Natural killer cell (primary cell): Measurements from ENCODE around the gene LAMB1. TPM values are rescaled to one million over a fixed set of nuclear protein-coding genes. Genes with fewer than 3 reads are reported as not detected.

ENCODE experiments used
- ATAC-seq, 3 donors: fragments of 150-1000 bp in 2 of 3; fragments of 200-7000 bp in 1 of 3; cut with Tn5 transposase; 1 replicate in 1 of 3; 2 replicates in 2 of 3; pipeline ENCODE4 v1.10.0; 2021; ENCODE audit warnings: mild to moderate bottlenecking in 2 of 3, moderate library complexity in 2 of 3
- DNase-seq, 2 donors: peaks; one replicate each; pipeline versions ENCODE4 v3.0.0 to v3.0.0-alpha.2; 2013 to 2021; ENCODE audit warnings: mixed read lengths in 1 of 2
- H3K27ac ChIP-seq: one replicate; pipeline ENCODE4 v1.5.1; 2013; ENCODE audit warnings: mild to moderate bottlenecking, low read length
- H3K27me3 ChIP-seq: one replicate; pipeline ENCODE4 v1.6.1; 2013; ENCODE audit warnings: low read length; ENCODE audit not compliant: control insufficient read depth, insufficient read depth
- H3K36me3 ChIP-seq: one replicate; pipeline ENCODE4 v1.6.1; 2013; ENCODE audit warnings: low read length; ENCODE audit not compliant: control insufficient read depth, insufficient read depth
- H3K4me1 ChIP-seq: one replicate; pipeline ENCODE4 v1.6.1; 2013; ENCODE audit warnings: low read length; ENCODE audit not compliant: control insufficient read depth, insufficient read depth
- H3K4me3 ChIP-seq: one replicate; pipeline ENCODE4 v1.5.1; 2013; ENCODE audit warnings: low read length
- H3K9me3 ChIP-seq: one replicate; pipeline ENCODE4 v1.6.1; 2013; ENCODE audit warnings: low read length; ENCODE audit not compliant: control insufficient read depth, insufficient read depth
- H3K27ac Mint-ChIP-seq, 2 donors: one replicate each; pipeline ENCODE4 v1.8.0; 2022; ENCODE audit warnings: mild to moderate bottlenecking in 2 of 2, mixed read lengths in 2 of 2, moderate library complexity in 1 of 2
- H3K27me3 Mint-ChIP-seq, 2 donors: one replicate each; pipeline ENCODE4 v1.8.0; 2022; ENCODE audit warnings: low read depth in 2 of 2, mixed read lengths in 2 of 2
- H3K36me3 Mint-ChIP-seq: one replicate; pipeline ENCODE4 v1.8.0; 2022; ENCODE audit warnings: mixed read lengths
- H3K4me1 Mint-ChIP-seq, 2 donors: one replicate each; pipeline ENCODE4 v1.8.0; 2022; ENCODE audit warnings: mixed read lengths in 2 of 2
- H3K4me3 Mint-ChIP-seq: one replicate; pipeline ENCODE4 v1.8.0; 2022; ENCODE audit warnings: mild to moderate bottlenecking, moderate library complexity, mixed read lengths
- H3K9me3 Mint-ChIP-seq, 2 donors: one replicate each; pipeline ENCODE4 v1.8.0; 2022; ENCODE audit warnings: mixed read lengths in 2 of 2
- CTCF ChIP-seq: fragments of 200-600 bp; IDR thresholded peaks from one replicate; pipeline ENCODE4 v1.8.0; 2022; ENCODE audit warnings: antibody characterized with exemption
- WGBS: methylation state at CpG from one replicate; pipeline ENCODE4 v1.1.7; 2013; ENCODE audit warnings: missing lambda C conversion rate; ENCODE audit not compliant: insufficient coverage; 5-methylcytosine and 5-hydroxymethylcytosine counted together
- intact Hi-C: fragments of 100-400 bp; cut with micrococcal nuclease; formaldehyde crosslinking; loops from one replicate; pipeline ENCODE4 v1.14.2; 2022
- total RNA-seq, 4 donors: library from RNA; stranded (reverse); fragments of 120-200 nt in 1 of 4; gene quantifications; one replicate each; pipeline versions ENCODE4 v1.2.3 to v1.2.4, GENCODE V29; 2013 to 2022

Gene LAMB1
- total RNA-seq, 3 donors from 2014 or later (not counting 1 experiment from before 2014, with no cell fraction given) = not detected

DNA sequence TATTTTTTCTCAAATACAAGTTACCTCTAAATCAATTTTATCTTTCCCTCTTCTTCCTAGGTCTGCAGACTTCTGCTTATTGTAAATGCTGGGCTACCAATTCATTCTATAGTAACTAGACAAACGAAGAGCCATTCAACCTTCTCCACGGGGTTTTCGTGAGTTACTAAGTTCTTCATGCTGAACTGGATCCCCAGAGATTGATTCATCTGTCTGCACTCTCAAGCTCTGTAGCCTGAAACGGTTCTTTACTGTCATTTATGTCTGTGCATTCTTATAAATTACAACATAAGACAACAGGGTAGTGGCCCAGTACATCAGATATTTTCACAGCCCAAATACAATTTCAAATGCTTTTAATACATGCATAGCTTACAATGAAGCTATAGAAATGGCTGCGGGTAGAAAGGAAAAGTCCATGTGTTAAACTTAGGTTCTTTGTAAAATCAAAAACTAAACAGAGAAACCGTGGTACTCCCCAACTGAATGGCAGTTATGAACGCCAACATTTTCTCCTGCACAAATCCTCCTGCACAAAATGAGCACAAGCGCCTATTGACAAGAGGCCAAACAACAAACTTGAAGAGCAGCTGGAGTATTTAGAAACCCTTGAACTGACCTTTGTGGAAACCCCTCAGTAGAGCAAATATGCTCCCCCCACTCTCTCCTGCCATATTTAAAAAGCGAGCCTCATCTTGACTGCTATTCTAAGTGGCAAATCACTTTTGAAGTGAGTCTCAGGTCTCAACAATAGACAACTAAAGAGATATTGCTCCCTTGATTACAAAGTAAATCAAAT lies 20.7 kb downstream of the LAMB1 start:
- 90% methylated on average over 9 of the region's 9 CpGs for WGBS
- DNase-seq = no peak
- Mint-ChIP-seq H3K27ac (no peak overlapping the region), H3K4me1 (no peaks in the 10 kb centered on the region), H3K27me3 (peaks cover 3 to 16% of the 10 kb centered on the region in 2 donors), H3K9me3 (no peaks in the 10 kb centered on the region), H3K4me3 (no peak overlapping the region), H3K36me3 (no peaks in the 10 kb centered on the region)
- ATAC-seq = no peak
- Histone ChIP-seq H3K27me3 (peaks cover 3% of the 10 kb centered on the region), H3K4me3 (no peak overlapping the region), H3K36me3 (no peaks in the 10 kb centered on the region), H3K27ac (no peak overlapping the region), H3K4me1 (no peaks in the 10 kb centered on the region), H3K9me3 (no peaks in the 10 kb centered on the region)
- no peak for TF ChIP-seq CTCF
- intact Hi-C loops = no loop called here

- 71% methylated on average over 4 of the region's 4 CpGs for WGBS
- H3K36me3 Mint-ChIP-seq = no peaks in the 10 kb centered on the region
- H3K9me3 ChIP-seq = no peaks in the 10 kb centered on the region
- intact Hi-C loops = no loop called here
- H3K4me3 ChIP-seq = no peak overlapping the region
- no peaks in the 10 kb centered on the region for H3K36me3 ChIP-seq
- no peaks in the 10 kb centered on the region for H3K4me1 Mint-ChIP-seq
- no peak overlapping the region for H3K27ac ChIP-seq
- no peaks in the 10 kb centered on the region for H3K4me1 ChIP-seq
- no peak overlapping the region for H3K4me3 Mint-ChIP-seq
- H3K27me3 Mint-ChIP-seq = peaks cover 0 to 9% of the 10 kb centered on the region in 2 donors
- ATAC-seq (no peak), DNase-seq (no peak)
- H3K9me3 Mint-ChIP-seq = no peaks in the 10 kb centered on the region
- H3K27ac Mint-ChIP-seq = no peak overlapping the region
- H3K27me3 ChIP-seq = peaks cover 3% of the 10 kb centered on the region
- no peak for TF ChIP-seq CTCF
Observed at GRCh38 chr7:107981466-107981865, 21.5 kb downstream of the LAMB1 start.

DNA sequence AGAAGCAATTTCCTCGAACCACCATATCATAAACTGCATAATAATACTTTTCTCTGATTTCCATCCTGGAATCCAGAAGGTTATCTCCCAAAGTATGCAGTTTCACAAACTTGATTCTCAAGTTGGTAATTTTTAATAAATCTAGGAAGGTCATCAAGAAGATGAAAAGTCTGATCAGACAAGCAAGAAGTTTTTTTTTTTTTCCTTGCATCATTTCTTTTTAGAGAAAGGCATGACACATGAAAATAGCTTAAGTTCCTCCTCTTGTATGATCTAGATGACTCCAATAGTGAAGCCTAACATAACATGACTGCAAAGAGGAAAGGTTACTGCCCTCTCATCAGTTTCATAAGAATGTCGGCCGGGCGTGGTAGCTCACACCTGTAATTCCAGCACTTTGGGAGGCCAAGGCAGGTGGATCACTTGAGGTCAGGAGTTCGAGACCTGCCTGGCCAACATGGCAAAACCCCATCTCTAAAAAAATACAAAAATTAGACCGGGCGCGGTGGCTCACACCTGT lies 22.2 kb downstream of the LAMB1 start:
- Mint-ChIP-seq H3K36me3 (no peaks in the 10 kb centered on the region), H3K4me3 (no peak overlapping the region), H3K4me1 (no peaks in the 10 kb centered on the region), H3K27me3 (peaks cover 0 to 7% of the 10 kb centered on the region in 2 donors), H3K27ac (no peak overlapping the region), H3K9me3 (no peaks in the 10 kb centered on the region)
- no peaks in the 10 kb centered on the region for H3K27me3 ChIP-seq
- H3K4me1 ChIP-seq = no peaks in the 10 kb centered on the region
- H3K27ac ChIP-seq = no peak overlapping the region
- ATAC-seq = no peak
- H3K4me3 ChIP-seq = no peak overlapping the region
- no peak for TF ChIP-seq CTCF
- DNase-seq = no peak
- intact Hi-C loops = no loop called here
- 93% methylated on average over 8 of the region's 8 CpGs for WGBS
- H3K36me3 ChIP-seq = no peaks in the 10 kb centered on the region
- no peaks in the 10 kb centered on the region for H3K9me3 ChIP-seq
